ENCODE measurements around the gene RUNX2. TPM values are rescaled to one million over a fixed set of nuclear protein-coding genes. Genes with fewer than 3 reads are reported as not detected.

RUNX2 gene
- total RNA-seq, 4 donors from 2014 or later, result 0.65 to 2.4 (median 1.3) TPM

DNA sequence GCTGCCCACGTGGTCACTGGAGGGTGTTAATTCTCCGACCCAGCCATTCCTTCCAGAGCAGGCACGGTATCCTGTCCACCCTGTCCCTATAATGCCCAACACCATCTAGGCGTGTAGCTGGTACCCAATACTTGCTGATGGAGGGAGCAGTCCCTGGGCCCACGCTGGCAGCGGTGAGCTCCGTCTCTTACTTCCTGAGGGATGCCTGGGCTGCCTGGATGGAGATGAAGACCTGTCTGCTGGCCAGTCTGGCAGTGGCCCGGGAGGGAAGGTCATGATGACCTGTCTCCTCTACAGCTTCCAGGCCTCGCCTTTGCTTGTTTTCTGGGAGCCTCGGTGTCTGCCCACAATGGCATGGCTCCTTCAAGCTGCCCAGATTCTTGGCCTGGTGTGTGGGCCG, 347.5 kb downstream of the RUNX2 start:
- DNase-seq (ENCODE audit: low spot score) (no peak), ATAC-seq (ENCODE audit: low FRiP score) (no peak)
- TF ChIP-seq, protein P1, sequence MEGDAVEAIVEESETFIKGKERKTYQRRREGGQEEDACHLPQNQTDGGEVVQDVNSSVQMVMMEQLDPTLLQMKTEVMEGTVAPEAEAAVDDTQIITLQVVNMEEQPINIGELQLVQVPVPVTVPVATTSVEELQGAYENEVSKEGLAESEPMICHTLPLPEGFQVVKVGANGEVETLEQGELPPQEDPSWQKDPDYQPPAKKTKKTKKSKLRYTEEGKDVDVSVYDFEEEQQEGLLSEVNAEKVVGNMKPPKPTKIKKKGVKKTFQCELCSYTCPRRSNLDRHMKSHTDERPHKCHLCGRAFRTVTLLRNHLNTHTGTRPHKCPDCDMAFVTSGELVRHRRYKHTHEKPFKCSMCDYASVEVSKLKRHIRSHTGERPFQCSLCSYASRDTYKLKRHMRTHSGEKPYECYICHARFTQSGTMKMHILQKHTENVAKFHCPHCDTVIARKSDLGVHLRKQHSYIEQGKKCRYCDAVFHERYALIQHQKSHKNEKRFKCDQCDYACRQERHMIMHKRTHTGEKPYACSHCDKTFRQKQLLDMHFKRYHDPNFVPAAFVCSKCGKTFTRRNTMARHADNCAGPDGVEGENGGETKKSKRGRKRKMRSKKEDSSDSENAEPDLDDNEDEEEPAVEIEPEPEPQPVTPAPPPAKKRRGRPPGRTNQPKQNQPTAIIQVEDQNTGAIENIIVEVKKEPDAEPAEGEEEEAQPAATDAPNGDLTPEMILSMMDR (IDR thresholded peaks at IDR 0.05), result no peak

DNA sequence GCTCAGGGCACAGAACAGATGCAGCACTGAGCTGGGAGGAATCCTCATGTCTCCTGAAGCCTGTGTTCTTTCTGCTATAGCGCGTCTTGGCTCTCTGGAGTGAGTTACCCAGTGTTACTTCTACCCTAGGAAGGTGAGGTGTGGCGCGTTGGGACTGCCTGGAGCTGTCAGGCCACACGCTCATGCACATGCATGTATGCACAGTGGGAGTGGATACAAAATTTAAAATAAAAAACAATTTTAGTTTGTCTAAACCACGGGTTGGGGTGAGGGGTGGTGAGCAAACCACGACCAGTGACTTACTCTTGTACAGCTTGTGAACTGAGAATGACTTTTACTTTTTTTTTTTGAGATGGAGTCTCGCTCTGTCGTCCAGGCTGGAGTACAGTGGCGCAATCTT, 348.2 kb downstream of the RUNX2 start:
- DNase-seq (ENCODE audit: low spot score) (no peak), ATAC-seq (ENCODE audit: low FRiP score) (no peak)
- TF ChIP-seq, protein P1 (IDR thresholded peaks at IDR 0.05), result no peak

DNA sequence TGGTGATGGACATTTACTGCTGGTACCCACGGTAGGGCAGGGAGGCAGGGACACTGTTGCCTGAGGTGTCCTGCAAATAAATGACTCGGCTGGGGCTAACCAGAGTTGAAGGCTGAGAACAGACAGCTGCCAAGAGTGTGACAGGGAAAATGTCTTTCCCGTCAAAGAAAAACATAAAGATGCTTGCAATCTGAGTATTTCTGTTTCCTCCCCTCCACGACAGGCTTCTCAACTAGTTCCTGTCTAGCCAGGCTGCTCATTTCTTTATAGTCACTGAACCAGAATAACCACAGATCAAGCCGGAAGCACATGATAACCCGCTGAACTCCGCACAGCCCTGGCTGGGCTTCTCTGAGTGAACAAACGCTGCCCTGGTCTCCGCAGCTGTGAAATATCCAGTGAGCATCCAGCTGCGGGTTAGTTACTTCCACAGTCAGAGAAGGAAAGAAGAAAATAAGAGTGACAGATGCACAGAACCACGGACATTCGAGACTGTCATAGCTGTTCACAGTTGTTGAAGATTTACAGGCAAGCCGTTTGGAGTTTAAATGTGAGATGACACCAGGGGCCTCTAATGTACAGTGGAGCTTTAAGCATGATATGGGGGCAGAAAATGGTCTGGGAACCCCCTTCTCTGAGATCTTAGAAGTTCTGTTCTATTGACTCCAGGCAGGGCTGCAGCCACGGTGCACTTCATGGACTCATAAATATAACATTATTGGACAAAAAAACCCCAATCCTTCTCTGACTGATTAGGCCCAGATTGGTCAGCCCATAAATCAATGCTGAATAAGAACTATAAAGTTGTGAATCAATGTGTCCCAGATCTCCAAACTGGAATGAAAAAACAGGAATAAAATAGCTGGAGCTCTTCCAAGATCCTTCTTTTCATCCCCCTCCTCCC, 349.5 kb downstream of the RUNX2 start:
- no peak for DNase-seq (ENCODE audit: low spot score)
- no peak for ATAC-seq (ENCODE audit: low FRiP score)
- TF ChIP-seq, protein P1 (IDR thresholded peaks at IDR 0.05), result no peak

DNA sequence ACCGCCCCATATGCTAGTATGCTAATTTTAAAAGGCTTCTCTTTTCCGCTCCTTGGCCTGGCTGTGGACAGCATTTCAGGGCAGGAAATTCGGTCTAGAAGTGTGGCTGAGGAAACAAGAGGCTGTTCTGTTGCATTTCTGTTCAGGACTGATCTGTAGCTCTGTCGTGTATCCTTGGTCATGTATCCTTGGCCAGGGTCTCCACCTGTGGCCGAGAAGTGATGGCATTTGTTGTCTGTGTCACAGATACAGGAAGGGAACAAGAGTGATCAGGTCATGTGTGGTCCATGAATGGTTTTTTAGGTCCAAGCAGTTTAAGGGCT, 350.1 kb downstream of the RUNX2 start:
- DNase-seq (ENCODE audit: low spot score) (no peak), ATAC-seq (ENCODE audit: low FRiP score) (no peak)
- TF ChIP-seq, protein P1 (IDR thresholded peaks at IDR 0.05), result no peak

DNA sequence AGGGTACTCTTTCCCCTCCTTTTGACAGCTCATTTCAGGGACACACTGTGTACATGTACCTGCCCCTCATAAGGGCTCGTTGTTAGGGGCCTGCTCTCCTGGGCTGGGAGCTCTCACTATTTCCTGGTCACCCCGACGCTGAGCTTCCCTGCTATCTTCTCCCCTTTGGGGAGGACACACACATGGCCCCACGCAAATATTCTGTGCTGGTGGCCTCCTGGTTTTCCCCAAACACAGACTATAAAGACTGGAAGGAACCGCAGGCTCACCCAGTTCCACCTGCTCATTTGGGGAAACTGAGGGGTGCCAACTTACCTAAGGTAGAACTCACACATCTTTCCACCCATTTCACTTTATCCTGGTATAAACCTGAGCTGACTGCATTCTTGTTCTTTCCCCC, 351.0 kb downstream of the RUNX2 start:
- TF ChIP-seq, protein P1 (IDR thresholded peaks at IDR 0.05), result no peak
- ATAC-seq (ENCODE audit: low FRiP score) (no peak), DNase-seq (ENCODE audit: low spot score) (no peak)

DNA sequence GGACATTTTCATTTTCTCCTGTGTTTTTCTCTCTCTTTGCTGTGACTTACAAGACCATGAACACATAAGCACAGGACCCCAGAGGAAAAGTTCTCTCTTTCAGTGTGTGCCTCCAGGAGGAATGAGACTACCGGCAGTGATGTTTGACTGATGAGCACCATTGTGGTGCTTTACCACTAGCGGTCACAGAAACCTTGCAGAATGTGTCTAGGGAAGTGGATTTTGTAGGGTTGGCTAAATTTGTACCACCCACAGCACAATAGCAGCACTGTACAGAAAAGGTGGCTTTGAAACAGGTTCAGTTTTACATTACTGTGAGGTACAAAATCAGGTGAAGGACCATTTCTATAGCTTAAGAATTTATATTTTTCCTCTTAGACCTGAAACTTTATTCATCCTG, 351.5 kb downstream of the RUNX2 start:
- no peak for ATAC-seq (ENCODE audit: low FRiP score)
- DNase-seq (ENCODE audit: low spot score), result no peak
- TF ChIP-seq, protein P1 (IDR thresholded peaks at IDR 0.05), result no peak

DNA sequence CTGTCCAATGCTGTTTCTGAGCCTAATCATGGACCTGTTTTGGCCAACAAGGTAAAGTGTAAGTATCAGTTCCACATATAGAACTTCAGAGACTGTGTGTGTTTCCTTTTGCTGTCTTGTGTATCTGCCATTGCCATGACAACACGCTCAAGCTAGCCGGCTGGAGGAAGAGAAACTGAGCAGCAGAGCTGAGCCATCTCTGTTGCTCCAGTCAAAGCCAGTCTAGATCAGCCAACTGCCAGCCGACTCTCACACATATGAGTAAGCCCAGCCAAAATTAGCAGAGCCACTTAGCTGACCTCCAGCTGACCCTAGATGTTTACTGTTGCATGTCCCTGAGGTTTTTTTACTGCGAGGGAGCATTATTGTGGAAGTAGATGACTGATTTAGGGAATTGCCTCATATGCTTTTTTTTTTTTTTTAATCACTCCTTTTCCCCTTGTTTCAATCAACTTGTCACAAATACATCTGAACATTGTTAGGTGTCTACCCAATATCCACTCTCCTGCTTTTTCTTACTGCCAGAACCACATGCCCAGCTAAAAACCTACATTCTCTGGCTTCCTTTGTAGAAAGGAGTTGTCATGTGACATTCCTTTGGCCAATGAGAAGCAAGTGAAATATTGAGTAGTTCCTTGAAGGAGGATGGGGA, 353.9 kb downstream of the RUNX2 start:
- no peak for DNase-seq (ENCODE audit: low spot score)
- TF ChIP-seq, protein P1 (IDR thresholded peaks at IDR 0.05), result no peak

More for the DNA sequence above, 353.9 kb downstream of the RUNX2 start:
- no peak for ATAC-seq (ENCODE audit: low FRiP score)

Measured in omental fat pad (tissue), 4 donors.